KMS-11 (cell line): ENCODE measurements around the gene VENTX.

Experiments
- H2AFZ ChIP-seq: fragments of 200-600 bp; sonication (generic); 2 replicates; pipeline ENCODE4 v1.6.1; 2016; ENCODE audit warnings: antibody characterized with exemption, mixed run types, low read depth
- H3K27ac ChIP-seq: fragments of 200-600 bp; sonication (generic); 2 replicates; pipeline ENCODE4 v1.6.1; 2016; ENCODE audit warnings: mild to moderate bottlenecking, mixed run types
- H3K27me3 ChIP-seq: fragments of 200-600 bp; sonication (generic); 2 replicates; pipeline ENCODE4 v1.6.1; 2017; ENCODE audit warnings: mild to moderate bottlenecking, low read depth, mixed run types, moderate library complexity; ENCODE audit not compliant: insufficient read depth
- H3K36me3 ChIP-seq: fragments of 200-600 bp; sonication (generic); 2 replicates; pipeline ENCODE4 v1.6.1; 2017; ENCODE audit warnings: mild to moderate bottlenecking, mixed run types; ENCODE audit not compliant: insufficient read depth
- H3K4me1 ChIP-seq: fragments of 200-600 bp; sonication (generic); 2 replicates; pipeline ENCODE4 v1.6.1; 2016; ENCODE audit warnings: mild to moderate bottlenecking, low read depth, mixed run types; ENCODE audit not compliant: poor library complexity, severe bottlenecking
- H3K4me2 ChIP-seq: fragments of 200-600 bp; sonication (generic); 2 replicates; pipeline ENCODE4 v1.7.0; 2016; ENCODE audit warnings: mild to moderate bottlenecking, mixed run types
- H3K4me3 ChIP-seq: fragments of 200-600 bp; sonication (generic); IDR thresholded peaks from 2 replicates; pipeline ENCODE4 v1.6.1; 2017; ENCODE audit warnings: low read depth, low read length, mixed read lengths; ENCODE audit not compliant: insufficient read depth
- H3K79me2 ChIP-seq: fragments of 200-600 bp; sonication (generic); 2 replicates; pipeline ENCODE4 v1.6.1; 2016; ENCODE audit warnings: low read depth, mixed run types; ENCODE audit not compliant: insufficient read depth
- H3K9ac ChIP-seq: fragments of 200-600 bp; sonication (generic); 2 replicates; pipeline ENCODE4 v1.6.1; 2016; ENCODE audit warnings: mild to moderate bottlenecking, mixed run types
- H4K20me1 ChIP-seq: fragments of 200-600 bp; sonication (generic); 2 replicates; pipeline ENCODE4 v1.6.1; 2016; ENCODE audit warnings: mild to moderate bottlenecking, mixed run types; ENCODE audit not compliant: insufficient read depth
- TF ChIP-seq, protein P1 (sequence below): fragments of 200-600 bp; sonication (generic); conservative IDR thresholded peaks from 2 replicates; pipeline ENCODE4 v1.6.1; 2017; ENCODE audit warnings: low read depth, mild to moderate bottlenecking, antibody characterized with exemption, low read length, moderate library complexity, mixed read lengths

The VENTX gene

GRCh38 chr10:133200621-133201031 is 37.0 kb upstream of the VENTX start:
- Histone ChIP-seq H4K20me1 (no peaks in the 10 kb centered on the region), H3K4me2 (no peak overlapping the region), H3K4me1 (no peaks in the 10 kb centered on the region), H3K4me3 (no peak overlapping the region), H3K36me3 (no peaks in the 10 kb centered on the region), H2AFZ (no peak overlapping the region), H3K27me3 (peaks cover 50% of the 10 kb centered on the region), H3K9ac (no peak overlapping the region), H3K27ac (no peak overlapping the region), H3K79me2 (no peaks in the 10 kb centered on the region)
- TF ChIP-seq, protein P1, sequence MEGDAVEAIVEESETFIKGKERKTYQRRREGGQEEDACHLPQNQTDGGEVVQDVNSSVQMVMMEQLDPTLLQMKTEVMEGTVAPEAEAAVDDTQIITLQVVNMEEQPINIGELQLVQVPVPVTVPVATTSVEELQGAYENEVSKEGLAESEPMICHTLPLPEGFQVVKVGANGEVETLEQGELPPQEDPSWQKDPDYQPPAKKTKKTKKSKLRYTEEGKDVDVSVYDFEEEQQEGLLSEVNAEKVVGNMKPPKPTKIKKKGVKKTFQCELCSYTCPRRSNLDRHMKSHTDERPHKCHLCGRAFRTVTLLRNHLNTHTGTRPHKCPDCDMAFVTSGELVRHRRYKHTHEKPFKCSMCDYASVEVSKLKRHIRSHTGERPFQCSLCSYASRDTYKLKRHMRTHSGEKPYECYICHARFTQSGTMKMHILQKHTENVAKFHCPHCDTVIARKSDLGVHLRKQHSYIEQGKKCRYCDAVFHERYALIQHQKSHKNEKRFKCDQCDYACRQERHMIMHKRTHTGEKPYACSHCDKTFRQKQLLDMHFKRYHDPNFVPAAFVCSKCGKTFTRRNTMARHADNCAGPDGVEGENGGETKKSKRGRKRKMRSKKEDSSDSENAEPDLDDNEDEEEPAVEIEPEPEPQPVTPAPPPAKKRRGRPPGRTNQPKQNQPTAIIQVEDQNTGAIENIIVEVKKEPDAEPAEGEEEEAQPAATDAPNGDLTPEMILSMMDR = no peak

DNA sequence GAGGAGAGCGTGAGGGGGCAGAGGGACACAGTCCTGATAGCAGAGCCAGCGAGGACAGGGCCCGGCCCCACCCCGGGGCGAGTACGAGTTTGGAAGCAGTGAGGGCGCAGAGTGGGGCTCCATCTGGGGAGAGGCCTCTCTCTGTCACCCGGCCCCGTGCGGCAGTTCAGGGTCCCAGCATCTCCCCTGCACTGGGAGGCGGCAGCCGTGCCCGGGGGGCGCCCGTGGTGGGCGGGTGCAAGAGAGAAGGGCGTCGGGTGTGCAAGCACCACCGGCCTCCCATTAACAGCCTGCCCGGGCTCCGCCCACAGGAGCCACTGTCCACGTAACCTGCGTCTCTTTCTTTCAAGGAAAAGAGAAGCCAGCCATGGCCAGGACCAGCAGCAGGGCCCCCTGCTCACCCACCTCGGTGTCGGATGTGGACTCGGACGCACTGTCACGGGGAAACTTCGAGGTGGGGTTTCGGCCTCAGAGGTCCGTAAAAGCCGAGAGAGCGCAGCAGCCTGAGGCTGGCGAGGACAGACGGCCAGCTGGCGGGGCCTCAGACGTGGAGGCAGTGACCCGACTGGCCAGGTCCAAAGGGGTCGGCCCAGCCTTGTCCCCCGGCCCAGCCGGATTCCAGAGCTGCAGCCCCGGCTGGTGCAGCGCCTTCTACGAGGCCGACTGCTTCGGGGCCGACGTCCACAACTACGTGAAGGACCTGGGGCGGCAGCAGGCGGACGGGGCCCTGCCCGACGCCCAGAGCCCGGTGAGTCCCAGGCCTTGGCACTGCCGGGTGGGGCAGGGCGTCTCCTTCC is 36.3 kb upstream of the VENTX start:
- Histone ChIP-seq H3K36me3 (no peaks in the 10 kb centered on the region), H3K27me3 (peaks cover 57% of the 10 kb centered on the region), H4K20me1 (no peaks in the 10 kb centered on the region)

DNA sequence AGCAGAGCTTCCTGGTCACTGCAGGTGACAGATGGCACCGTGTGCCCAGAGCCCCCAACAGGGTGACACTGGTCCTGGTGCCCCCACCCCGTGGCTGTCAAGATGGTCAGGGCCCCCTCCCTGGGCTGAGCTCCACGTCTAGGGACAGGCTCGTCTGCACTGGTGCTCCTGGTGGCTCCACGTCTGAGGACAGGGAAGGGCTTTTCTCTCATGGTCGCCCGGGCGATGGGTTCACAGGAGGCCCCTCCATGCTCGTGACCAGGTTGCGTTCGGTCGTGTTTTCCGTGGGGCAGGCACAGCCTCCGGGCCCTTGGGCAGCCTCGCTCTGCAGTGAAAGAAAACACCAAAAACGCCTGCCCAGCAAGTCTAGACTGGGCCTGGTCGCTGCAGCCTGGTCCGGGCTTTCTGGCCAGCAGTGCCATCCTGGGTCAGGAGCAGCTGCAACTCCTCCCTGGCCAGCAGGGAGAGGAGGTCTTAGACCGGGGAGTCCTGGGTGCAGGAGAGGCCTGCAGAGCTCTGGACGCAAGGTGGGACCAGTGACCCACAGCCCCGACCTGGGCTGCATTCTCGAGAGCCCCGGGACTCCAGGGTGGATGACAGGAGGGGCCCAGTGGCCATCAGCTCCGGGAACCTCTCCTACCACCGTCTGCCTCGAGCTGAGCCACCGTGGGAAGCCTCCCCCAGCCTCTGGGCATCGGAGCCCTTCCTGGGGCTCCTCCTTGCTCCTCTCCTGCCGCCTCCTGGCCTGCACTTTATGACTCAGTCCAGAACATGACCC is 35.5 kb upstream of the VENTX start:
- no peak overlapping the region for H3K4me3 ChIP-seq

More for the DNA sequence above, 36.3 kb upstream of the VENTX start:
- no peak overlapping the region for H3K4me2 ChIP-seq
- H3K4me1 ChIP-seq = no peaks in the 10 kb centered on the region
- no peak overlapping the region for H3K27ac ChIP-seq
- H3K9ac ChIP-seq = no peak overlapping the region
- TF ChIP-seq, protein P1 = no peak
- H3K79me2 ChIP-seq = no peaks in the 10 kb centered on the region
- H3K4me3 ChIP-seq = no peak overlapping the region
- no peak overlapping the region for H2AFZ ChIP-seq

DNA sequence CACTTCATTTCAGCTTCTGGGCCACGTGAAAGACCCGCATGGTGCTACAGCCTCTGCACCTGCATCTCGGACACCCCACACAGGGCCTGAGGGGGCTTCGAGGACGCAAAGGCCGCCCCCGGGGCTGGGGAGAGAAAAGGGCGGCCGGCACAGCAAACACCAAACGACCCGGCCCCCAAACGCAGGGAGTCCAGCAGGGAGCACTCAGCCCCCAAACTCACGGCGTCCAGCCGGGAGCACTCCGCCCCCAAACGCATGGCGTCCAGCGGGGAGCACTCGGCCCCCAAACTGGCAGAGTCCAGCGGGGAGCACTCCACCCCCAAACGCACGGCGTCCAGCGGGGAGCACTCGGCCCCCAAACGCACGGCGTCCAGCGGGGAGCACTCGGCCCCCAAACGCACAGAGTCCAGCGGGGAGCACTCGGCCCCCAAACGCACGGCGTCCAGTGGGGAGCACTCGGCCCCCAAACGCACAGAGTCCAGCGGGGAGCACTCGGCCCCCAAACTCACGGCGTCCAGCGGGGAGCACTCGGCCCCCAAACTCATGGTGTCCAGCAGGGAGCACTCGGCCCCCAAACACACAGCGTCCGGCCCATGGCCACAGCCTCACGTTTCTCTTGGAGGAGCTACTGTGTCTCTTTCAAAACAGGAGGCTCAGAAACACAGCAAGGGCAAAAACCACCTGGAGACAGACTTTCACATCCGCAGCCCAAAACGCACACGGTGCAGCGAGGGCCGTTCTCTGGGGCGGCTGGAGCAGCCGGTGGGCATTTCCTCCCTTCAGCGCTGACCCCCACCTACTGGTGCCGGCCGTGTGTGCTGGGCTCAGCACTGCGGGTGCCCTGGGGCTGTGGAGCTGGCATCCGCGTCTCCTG is 34.6 kb upstream of the VENTX start:
- Histone ChIP-seq H3K27ac (no peak overlapping the region), H3K9ac (no peak overlapping the region), H2AFZ (no peak overlapping the region), H3K4me3 (no peak overlapping the region), H3K4me1 (no peaks in the 10 kb centered on the region), H3K36me3 (no peaks in the 10 kb centered on the region), H4K20me1 (no peaks in the 10 kb centered on the region), H3K4me2 (no peak overlapping the region), H3K27me3 (peaks cover 61% of the 10 kb centered on the region), H3K79me2 (no peaks in the 10 kb centered on the region)
- TF ChIP-seq, protein P1 = no peak

More for the DNA sequence above, 35.5 kb upstream of the VENTX start:
- TF ChIP-seq, protein P1 = no peak
- H2AFZ ChIP-seq = no peak overlapping the region
- no peak overlapping the region for H3K4me2 ChIP-seq
- no peaks in the 10 kb centered on the region for H3K36me3 ChIP-seq
- H3K27me3 ChIP-seq = peaks cover 57% of the 10 kb centered on the region
- no peaks in the 10 kb centered on the region for H3K79me2 ChIP-seq
- H4K20me1 ChIP-seq = no peaks in the 10 kb centered on the region
- no peak overlapping the region for H3K9ac ChIP-seq
- no peaks in the 10 kb centered on the region for H3K4me1 ChIP-seq
- H3K27ac ChIP-seq = no peak overlapping the region
